Bronchial epithelial cell (primary cell): ENCODE measurements around the gene ARID3B. TPM values are rescaled to one million over a fixed set of nuclear protein-coding genes. Genes with fewer than 3 reads are reported as not detected.

Experiments
- DNase-seq: peaks from one replicate; pipeline ENCODE4 v3.0.0-alpha.2; 2010; ENCODE audit warnings: low read depth
- FAIRE-seq: peaks from 2 replicates; lab custom pipeline; 2011; peaks lifted over from hg19 to GRCh38; lab: Jason Lieb, UNC
- H3K27me3 ChIP-seq: 2 replicates; pipeline ENCODE4 v1.5.1; 2011; ENCODE audit warnings: low read length; ENCODE audit not compliant: control insufficient read depth, insufficient read depth
- H3K36me3 ChIP-seq: 2 replicates; pipeline ENCODE4 v1.5.1; 2011; ENCODE audit warnings: low read length; ENCODE audit not compliant: control insufficient read depth, insufficient read depth
- H3K4me3 ChIP-seq: 2 replicates; pipeline ENCODE4 v1.5.1; 2011; ENCODE audit warnings: mild to moderate bottlenecking, low read depth, low read length, control low read depth
- CTCF ChIP-seq: IDR thresholded peaks from 2 replicates; pipeline ENCODE4 v1.5.1; 2011; ENCODE audit warnings: mild to moderate bottlenecking, moderate library complexity, low read length, control low read depth, inconsistent platforms; ENCODE audit not compliant: insufficient read depth, severe bottlenecking
- total RNA-seq: library from RNA; depleted of rRNA; stranded (reverse); fragments of >200 nt; gene quantifications from 2 replicates; pipeline ENCODE4 v1.2.1, GENCODE V29; 2014

The ARID3B gene
- total RNA-seq, 1 donor from 2014 or later = 3.4 TPM

DNA sequence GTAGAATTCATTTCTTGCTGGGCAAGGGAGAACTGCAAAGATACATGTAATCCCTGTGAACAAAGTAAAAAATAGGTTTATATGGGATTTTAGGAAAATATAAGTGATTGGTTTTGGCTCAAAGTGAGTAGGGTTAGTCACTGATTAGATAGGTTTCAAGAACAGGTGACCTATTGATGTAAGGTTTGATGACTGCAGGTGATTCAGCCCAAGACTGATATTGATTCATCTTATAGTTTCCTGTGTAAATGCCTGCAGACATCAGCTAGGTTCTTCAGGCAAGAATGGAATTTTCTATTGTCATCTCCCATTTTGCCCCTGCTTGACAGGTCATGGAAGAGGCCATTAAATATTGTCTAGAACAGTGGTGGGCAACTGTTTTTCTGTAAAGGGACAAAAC, 23.9 kb upstream of the ARID3B start:
- no peak for TF ChIP-seq CTCF

DNA sequence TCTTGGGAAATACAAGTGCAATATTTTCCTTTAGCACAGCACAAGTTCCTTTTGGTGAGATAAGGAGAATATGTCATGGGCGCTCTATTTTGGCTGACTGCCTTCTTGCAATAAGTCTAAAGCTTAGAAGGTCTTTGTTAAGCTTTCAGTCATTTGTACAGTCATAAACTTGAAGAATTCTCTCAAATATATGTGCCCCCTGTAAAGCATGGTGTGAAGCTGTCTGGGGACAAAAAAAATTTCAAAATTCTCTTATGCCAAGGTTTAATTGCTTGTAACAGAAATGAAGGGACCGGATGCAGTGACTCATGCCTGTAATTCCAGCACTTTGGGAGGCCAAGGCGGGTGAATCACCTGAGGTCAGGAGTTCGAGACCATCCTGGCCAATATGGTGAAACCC, 21.7 kb upstream of the ARID3B start:
- FAIRE-seq (no peak), DNase-seq (no peak)
- H3K4me3 ChIP-seq = no peak overlapping the region
- H3K27me3 ChIP-seq = no peaks in the 10 kb centered on the region
- H3K36me3 ChIP-seq = no peaks in the 10 kb centered on the region
- TF ChIP-seq CTCF = no peak

More for the DNA sequence above, 23.9 kb upstream of the ARID3B start:
- DNase-seq (peak; percentile 80), FAIRE-seq (no peak)
- H3K4me3 ChIP-seq = no peak overlapping the region
- no peaks in the 10 kb centered on the region for H3K36me3 ChIP-seq
- no peaks in the 10 kb centered on the region for H3K27me3 ChIP-seq

DNA sequence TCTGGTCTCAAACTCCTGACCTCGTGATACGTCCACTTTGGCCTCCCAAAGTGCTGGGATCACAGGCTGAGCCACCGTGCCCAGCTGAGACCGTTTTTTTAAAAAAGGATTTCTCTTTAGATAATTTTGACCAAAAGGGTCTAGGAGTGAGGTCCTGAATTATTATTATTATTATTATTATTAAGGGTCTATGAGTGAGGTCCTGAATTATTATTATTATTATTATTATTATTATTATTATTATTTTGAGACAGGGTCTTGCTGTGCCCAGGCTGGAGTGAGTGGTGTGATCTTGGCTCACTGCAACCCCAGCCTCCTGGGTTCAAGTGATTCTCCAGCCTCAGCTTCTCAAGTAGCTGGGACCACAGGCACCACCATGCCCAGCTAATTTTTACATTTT, 20.6 kb upstream of the ARID3B start:
- no peak for FAIRE-seq
- Histone ChIP-seq H3K27me3 (no peaks in the 10 kb centered on the region), H3K36me3 (no peaks in the 10 kb centered on the region), H3K4me3 (no peak overlapping the region)
- DNase-seq = no peak
- no peak for TF ChIP-seq CTCF

DNA sequence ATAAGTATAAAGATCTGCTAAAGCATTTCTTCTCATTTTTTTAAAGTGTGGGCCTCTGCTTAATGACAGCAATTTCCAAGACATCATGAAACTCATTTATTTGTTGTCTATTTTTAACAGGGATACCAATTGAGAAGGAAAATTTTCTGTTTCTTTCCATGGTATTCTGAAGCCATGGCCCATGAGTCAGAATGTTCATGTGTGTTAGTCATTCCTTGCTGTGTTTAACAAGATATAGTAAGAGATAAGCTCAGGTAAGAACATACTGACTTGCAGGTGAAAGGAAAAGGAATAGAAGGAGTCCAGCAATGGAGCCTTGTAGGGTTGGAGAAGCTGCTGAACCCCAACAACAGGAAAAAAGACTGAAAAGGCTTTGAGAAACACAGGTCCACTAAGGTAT, 17.0 kb upstream of the ARID3B start:
- Histone ChIP-seq H3K27me3 (no peaks in the 10 kb centered on the region), H3K4me3 (no peak overlapping the region), H3K36me3 (no peaks in the 10 kb centered on the region)
- no peak for TF ChIP-seq CTCF
- DNase-seq (peak; percentile 88), FAIRE-seq (no peak)

DNA sequence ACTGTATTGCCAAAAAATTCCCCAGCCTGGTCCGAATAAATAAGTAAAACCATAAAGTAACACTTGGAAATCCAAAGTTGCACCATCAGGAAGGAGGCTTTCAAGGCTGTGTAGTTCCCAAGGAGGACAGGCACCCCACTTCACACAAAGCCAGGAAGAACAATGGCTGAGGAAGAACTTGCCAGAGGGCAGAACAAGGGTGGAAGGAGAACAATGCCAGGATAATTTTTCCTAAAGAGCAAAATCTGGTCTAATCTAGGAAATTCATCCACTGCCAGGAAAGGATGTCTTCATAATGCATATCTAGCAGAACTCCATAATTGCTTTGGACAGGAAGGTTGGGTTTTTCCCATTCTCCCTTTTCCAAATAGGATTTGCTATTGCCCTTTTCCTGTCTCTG, 15.7 kb upstream of the ARID3B start:
- Histone ChIP-seq H3K27me3 (no peaks in the 10 kb centered on the region), H3K36me3 (no peaks in the 10 kb centered on the region), H3K4me3 (no peak overlapping the region)
- FAIRE-seq = no peak
- TF ChIP-seq CTCF = no peak
- no peak for DNase-seq

- DNase-seq (peak; percentile 98), FAIRE-seq (no peak)
- H3K27me3 ChIP-seq = no peaks in the 10 kb centered on the region
- TF ChIP-seq CTCF = no peak
- no peak overlapping the region for H3K4me3 ChIP-seq
- H3K36me3 ChIP-seq = no peaks in the 10 kb centered on the region
These were observed 15.1 kb upstream of the ARID3B start for GRCh38 chr15:74525945-74526344.
